Mammary epithelial cell (primary cell): ENCODE measurements around the gene CCNK.

Experiments used
- EZH2 ChIP-seq: IDR thresholded peaks from 2 replicates; pipeline ENCODE4 v1.6.1; 2012; ENCODE audit warnings: low read length, inconsistent platforms, borderline replicate concordance
- TF ChIP-seq, protein P1 (sequence below), 2 donors: IDR thresholded peaks in 1 of 2; conservative IDR thresholded peaks in 1 of 2; 2 replicates each; pipeline ENCODE4 v1.5.1; 2011 to 2012; ENCODE audit warnings: inconsistent platforms in 2 of 2, low read length in 2 of 2, mild to moderate bottlenecking in 2 of 2, control low read depth in 1 of 2, low read depth in 1 of 2; ENCODE audit not compliant: insufficient read depth in 1 of 2; ENCODE audit errors: extremely low read depth in 1 of 2

DNA sequence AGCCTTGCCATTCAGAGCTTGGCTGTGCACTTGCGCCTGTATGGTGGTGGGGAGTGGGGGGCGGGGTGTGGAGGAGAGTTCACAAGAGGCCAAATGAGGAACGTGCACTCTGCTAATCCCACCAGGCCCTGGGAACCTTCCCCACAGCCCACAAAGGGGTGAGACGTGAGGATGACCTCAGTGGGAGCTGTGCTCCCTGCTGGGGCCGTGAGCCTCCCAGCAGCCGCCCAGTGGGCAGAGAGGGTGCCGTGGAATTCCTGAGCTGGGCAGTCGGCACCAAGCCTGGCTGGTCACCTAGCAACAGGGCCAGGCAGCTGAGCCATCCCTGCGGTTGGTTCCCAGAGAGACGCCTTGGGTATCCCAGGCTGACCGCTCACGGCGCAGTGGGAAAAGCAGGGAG, 53.7 kb downstream of the CCNK start:
- TF ChIP-seq EZH2: no peak
- TF ChIP-seq, protein P1, sequence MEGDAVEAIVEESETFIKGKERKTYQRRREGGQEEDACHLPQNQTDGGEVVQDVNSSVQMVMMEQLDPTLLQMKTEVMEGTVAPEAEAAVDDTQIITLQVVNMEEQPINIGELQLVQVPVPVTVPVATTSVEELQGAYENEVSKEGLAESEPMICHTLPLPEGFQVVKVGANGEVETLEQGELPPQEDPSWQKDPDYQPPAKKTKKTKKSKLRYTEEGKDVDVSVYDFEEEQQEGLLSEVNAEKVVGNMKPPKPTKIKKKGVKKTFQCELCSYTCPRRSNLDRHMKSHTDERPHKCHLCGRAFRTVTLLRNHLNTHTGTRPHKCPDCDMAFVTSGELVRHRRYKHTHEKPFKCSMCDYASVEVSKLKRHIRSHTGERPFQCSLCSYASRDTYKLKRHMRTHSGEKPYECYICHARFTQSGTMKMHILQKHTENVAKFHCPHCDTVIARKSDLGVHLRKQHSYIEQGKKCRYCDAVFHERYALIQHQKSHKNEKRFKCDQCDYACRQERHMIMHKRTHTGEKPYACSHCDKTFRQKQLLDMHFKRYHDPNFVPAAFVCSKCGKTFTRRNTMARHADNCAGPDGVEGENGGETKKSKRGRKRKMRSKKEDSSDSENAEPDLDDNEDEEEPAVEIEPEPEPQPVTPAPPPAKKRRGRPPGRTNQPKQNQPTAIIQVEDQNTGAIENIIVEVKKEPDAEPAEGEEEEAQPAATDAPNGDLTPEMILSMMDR (conservative IDR thresholded peaks at IDR 0.05 in 1 of 2, IDR thresholded peaks at IDR 0.05 in 1 of 2; ENCODE audit: extremely low read depth in 1 of 2, insufficient read depth in 1 of 2, low read depth in 1 of 2, low read length in 2 of 2): no peak
